ENCODE measurements around the gene ZNF311.

DNA sequence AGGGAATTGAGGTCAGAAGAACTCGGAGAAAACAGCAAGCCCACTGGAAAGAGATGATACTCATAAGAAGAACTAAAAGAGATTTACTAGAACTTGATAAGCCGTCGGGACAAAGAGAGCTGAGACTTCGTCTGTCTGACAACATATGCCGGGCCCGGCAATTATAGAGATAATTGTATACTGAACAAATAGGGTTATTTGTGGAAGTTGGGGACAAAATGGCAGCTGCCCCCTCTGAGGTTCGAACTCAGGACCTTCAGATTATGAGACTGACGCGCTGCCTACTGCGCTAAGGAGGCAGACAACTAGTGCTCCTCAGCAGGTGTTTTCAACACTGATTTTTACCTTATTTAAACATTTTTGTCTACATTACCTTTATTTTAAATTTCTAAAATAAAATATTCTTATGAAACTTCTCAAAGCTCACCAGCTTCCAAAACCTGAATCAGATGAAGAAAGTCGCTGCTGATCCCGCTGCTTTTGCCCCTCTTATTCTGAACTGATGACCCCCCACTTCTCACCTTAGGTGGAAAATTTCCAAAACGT lies 52.0 kb downstream of the ZNF311 start:
- TF ChIP-seq POLR2A (IDR thresholded peaks at IDR 0.05) (no peak), CTCF (IDR thresholded peaks at IDR 0.05) (no peak)
